DMS153 treated with DMSO at 0.1 percent for 48 hours (cell line): ENCODE measurements around the gene ANKS1B.
"Not testable (repeated sequence)": the region's sequence is repeated elsewhere in the genome, so short reads cannot be mapped to it uniquely, and the experiment has no call there.

Source experiments
- DNase-seq: peaks from one replicate; lab custom pipeline; 2025; ENCODE audit not compliant: unreplicated experiment; lab: John Stamatoyannopoulos, UW

The ANKS1B gene

GRCh38 chr12:99609455-99610181 lies 375.1 kb downstream of the ANKS1B start:
- no peak for DNase-seq

- no peak for DNase-seq
These were observed 384.3 kb downstream of the ANKS1B start for GRCh38 chr12:99600388-99600787.

GRCh38 chr12:99598785-99599184 lies 386.0 kb downstream of the ANKS1B start:
- no peak for DNase-seq

- no peak for DNase-seq
These were observed 388.0 kb downstream of the ANKS1B start for GRCh38 chr12:99596762-99597161.

- not testable (repeated sequence) for DNase-seq
These were observed 407.6 kb downstream of the ANKS1B start for GRCh38 chr12:99577125-99577524.

- DNase-seq: no peak
These were observed 410.8 kb downstream of the ANKS1B start for GRCh38 chr12:99573980-99574379.

GRCh38 chr12:99567072-99567471 lies 417.7 kb downstream of the ANKS1B start:
- no peak for DNase-seq

GRCh38 chr12:99558109-99558508 lies 426.6 kb downstream of the ANKS1B start:
- DNase-seq: no peak

GRCh38 chr12:99553461-99553860 lies 431.3 kb downstream of the ANKS1B start:
- no peak for DNase-seq

- DNase-seq: no peak
These were observed 432.7 kb downstream of the ANKS1B start for GRCh38 chr12:99552022-99552421.

- DNase-seq: no peak
These were observed 435.1 kb downstream of the ANKS1B start for GRCh38 chr12:99549651-99550050.

- no peak for DNase-seq
These were observed 435.5 kb downstream of the ANKS1B start for GRCh38 chr12:99549196-99549595.

- no peak for DNase-seq
These were observed 440.3 kb downstream of the ANKS1B start for GRCh38 chr12:99544457-99544856.

- no peak for DNase-seq
These were observed 454.8 kb downstream of the ANKS1B start for GRCh38 chr12:99529966-99530365.

- no peak for DNase-seq
These were observed 456.3 kb downstream of the ANKS1B start for GRCh38 chr12:99528478-99528877.

GRCh38 chr12:99523853-99524252 lies 460.9 kb downstream of the ANKS1B start:
- no peak for DNase-seq

GRCh38 chr12:99522456-99522855 lies 462.3 kb downstream of the ANKS1B start:
- DNase-seq: no peak

GRCh38 chr12:99521664-99522063 lies 463.1 kb downstream of the ANKS1B start:
- no peak for DNase-seq

- no peak for DNase-seq
These were observed 471.7 kb downstream of the ANKS1B start for GRCh38 chr12:99513066-99513465.

- DNase-seq: no peak
These were observed 478.9 kb downstream of the ANKS1B start for GRCh38 chr12:99505805-99506204.

GRCh38 chr12:99498756-99499155 lies 486.0 kb downstream of the ANKS1B start:
- no peak for DNase-seq

- DNase-seq: no peak
These were observed 488.9 kb downstream of the ANKS1B start for GRCh38 chr12:99495799-99496198.

GRCh38 chr12:99493197-99493596 lies 491.5 kb downstream of the ANKS1B start:
- no peak for DNase-seq
